HG03521 (cell line): ENCODE results near the gene C10orf62.

Source experiments
- ATAC-seq: cut with Tn5 transposase; IDR thresholded peaks from one replicate; pipeline ENCODE4 v1.9.1; 2021; ENCODE audit warnings: mild to moderate bottlenecking, moderate library complexity; ENCODE audit not compliant: unreplicated experiment

The C10orf62 gene

DNA sequence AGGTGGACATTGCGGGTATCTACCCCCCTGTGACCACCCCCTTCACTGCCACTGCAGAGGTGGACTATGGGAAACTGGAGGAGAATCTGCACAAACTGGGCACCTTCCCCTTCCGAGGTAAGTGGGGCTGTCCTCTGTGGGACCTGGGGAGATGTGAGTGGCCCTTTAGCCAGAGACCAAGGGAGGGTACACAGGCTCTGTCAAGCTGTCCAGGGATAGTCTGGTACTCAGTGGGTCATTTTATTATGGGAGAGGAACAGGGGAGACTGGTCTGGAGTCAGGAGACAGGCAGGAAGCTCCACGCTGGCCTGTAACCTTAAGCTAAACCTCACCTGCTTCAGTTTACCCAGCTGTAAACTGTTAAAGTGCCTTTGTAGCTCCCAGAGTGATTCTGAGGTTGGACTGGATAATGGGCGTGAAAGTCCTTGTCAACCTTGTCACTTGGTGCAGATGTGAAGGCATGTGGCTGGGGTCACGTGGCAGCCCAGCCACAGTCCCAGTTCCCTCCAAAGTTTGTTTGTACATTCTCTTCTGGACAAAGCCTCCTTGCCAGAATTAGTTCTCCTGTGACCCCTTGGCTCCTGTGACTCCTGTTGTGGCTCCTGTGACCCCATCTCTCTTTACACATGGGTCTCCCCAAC is 4.6 kb upstream of the C10orf62 start:
- ATAC-seq: no peak

DNA sequence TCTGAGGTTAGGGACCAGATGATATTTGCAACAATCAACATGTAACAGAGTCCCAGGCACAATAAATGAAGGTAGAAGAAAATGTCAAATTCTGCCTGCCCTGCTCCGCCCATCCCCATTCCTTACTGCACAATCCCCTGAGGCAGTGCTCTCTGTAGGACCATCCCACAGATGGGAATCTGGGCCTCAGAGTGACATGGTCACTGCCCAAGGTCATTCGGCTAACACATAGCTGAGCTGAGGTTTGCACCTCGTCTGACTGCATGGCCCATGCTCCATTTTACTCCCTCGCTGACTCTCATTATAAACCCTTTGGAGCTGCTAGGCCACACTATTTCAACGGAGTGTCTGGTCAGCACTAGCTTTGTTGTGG is 4.1 kb upstream of the C10orf62 start:
- ATAC-seq: no peak

DNA sequence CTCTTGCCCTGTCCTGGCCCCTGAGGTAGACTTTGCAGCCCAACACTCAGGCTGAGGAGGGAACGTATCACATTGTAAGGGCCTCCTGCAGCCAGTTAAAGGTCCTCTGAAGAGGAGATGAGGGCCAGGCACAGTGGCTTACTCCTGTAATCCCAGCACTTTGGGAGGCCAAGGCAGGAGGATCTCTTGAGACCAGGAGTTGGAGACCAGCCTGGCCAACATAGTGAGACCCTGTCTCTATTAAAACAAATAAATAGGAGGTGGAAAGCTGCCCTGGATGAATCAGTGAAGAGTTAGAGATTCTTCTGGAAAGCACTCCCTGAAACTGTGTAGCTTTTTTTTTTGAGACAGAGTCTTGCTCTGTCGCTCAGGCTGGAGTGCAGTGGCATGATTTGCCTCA is 2.3 kb upstream of the C10orf62 start:
- ATAC-seq: no peak

DNA sequence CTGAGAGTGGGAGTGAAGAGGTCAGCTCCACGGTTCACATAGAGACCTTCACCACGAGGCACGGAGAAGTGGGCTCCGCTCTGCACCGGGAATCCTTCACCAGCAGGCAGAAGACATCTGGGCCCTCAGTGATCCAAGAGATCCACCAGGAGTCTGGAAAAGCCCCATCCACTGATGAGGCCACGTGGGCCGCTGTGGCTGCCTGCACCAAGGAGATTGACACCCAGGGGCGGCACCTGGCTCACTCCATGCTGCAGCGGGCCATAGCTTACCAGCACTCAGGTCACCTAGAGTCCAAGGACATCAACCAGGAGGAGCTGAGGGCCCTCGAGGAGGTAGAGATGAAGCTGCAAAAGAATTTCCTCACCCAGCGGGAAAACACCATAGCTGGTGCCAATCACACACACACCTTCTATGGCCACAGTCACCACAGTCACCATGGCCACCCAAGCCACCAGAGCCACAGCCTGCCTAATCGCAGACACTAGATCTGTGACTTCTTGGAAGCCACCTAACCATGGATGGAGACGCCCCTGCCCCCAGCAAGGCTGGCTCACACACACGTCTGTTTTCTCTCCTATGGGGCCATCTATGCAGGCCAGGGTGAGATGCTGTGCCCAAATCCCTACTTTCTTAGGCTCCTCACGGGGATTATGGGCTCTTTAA is 694 bp downstream of the C10orf62 start:
- ATAC-seq: no peak

- ATAC-seq: no peak
Observed at GRCh38 chr10:97590748-97591495, 1.4 kb downstream of the C10orf62 start.

DNA sequence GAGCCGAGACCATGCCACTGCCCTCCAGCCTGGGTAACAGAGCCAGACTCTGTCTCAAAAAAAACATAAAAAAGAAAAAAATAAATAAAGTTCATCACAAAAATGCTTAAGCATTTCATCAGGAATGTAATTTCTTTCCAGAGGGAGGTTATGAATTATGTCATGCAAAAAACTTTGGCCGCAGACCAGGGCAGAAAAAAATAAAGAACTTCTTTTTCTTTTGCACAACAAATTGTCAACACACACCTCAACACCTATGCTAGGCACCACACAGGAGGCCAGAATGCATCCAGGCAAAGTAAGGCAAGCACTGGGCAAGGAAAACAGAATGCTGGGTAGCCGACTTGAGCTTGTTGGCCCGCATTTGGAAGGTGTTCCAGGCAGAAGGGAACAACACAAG is 3.9 kb downstream of the C10orf62 start:
- ATAC-seq: no peak

- ATAC-seq: no peak
Observed at GRCh38 chr10:97596101-97597082, 6.9 kb downstream of the C10orf62 start.

GRCh38 chr10:97597778-97598177 is 8.3 kb downstream of the C10orf62 start:
- ATAC-seq: no peak

DNA sequence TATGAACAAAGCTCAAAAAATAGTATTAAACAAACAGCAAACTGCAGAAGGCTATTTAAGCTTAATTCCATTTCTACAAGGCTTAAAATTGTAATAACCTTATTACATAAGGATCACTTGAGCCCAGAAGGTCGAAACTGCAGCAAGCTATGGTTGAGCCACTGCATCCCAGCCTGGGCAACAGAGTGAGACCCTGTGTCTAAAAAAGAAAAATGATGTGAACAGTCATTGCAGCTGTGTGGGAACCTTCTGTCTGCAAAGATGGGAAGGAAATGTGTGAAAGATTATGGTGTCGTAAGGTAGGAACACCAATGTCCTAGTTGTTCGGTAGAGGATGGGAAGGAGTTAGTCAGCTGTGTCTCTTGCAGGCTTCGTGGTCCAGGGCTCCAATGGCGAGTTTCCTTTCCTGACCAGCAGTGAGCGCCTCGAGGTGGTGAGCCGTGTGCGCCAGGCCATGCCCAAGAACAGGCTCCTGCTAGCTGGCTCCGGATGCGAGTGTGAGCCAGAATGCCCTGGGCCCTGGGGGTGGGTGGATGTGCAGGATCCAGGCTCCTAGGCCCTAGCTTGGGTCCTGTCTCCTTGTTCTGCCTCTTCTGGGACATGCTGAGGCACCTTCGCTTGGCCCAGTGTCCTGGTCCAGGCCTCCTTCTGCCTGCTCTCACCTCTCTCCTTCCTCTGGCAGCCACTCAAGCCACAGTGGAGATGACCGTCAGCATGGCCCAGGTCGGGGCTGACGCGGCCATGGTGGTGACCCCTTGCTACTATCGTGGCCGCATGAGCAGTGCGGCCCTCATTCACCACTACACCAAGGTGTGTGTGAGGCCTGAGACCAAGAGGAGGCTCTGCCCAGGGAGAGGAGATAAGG is 9.1 kb downstream of the C10orf62 start:
- no peak for ATAC-seq

GRCh38 chr10:97599272-97599619 is 9.7 kb downstream of the C10orf62 start:
- ATAC-seq: no peak

DNA sequence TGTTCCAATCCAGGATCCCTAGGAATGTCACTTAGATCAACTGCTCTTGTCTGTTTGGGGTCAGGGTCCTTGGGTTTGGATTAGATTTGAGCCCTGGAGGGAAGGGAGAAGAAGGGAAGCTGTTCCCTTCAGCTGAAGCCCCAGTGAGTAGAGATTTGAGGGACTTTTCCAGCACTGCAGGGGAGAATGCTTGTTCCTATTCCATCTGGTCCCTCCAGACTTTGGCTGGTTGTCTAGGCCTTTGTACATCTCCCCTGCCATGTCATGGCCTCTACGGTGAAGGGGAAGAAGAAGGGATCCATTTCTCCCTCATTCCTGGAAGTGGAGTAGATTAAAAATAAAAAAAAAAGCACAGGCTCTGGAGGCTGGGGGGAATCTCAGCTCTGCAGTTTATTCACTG is 11.1 kb downstream of the C10orf62 start:
- no peak for ATAC-seq

DNA sequence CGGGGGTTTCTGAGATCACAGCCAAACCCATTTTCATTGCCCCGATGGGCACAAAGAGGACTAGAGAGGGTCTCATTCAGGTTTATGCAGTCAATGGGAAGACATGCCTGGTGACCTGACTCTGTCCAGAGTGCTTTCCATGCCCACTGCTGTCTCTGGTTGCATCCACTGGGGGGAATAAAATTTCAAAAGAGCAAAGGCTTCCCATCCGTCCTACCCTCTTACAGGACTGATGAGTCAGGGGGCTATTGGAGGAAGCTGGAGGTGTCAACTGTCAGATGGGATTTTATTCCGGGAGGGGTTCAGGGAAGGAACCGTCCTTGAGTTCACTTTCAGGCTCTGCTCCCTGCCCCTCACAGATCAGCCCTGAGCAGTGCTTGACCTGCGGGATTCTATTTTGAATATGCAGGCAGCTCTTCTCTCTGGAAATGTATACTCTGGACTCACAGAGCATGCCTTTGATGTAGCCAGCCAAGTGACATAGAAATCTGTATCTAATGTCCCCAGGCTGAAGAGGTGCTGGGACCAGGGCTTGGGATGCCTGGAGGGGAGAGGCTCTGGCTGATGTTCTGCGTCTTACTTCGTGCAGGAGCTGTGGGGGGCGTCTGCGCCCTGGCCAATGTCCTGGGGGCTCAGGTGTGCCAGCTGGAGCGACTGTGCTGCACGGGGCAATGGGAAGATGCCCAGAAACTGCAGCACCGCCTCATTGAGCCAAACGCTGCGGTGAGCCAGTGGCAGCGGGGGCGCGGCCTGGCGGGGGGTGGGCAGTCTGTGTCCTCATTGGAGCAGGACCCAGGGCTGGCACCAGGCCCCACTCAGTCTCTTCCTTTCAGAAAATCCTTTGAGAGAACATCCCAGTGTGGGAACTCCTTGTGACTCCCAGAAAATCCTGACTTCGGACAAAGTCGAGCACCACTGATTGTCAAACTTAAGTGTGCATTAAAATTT is 12.0 kb downstream of the C10orf62 start:
- no peak for ATAC-seq

DNA sequence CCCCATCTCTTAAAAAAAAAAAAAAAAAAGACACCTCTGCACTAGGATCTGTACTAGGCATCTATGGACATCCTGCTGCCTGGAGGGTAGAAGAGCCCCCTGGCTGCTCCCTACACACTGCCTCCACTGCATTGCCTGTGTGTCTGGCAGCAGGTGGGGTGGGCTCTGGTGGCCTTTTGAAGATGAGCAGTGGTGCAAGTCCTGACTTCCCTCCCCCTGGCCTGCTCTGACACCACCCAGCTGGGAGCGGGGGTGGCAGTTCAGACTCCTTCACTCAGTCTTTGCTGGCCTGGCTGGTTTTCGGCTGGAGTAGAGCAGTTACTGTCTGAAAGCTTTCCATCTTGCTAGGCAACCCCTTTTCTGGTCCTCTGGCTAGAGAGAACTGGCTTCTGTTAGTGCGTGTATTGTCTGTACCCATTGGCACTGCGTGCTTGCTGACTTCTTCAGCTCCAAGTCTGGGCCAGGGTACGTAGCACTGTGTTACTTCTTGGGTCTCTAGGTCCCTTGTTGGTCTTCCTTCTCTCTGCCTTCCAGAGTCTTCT is 17.6 kb downstream of the C10orf62 start:
- ATAC-seq: no peak

DNA sequence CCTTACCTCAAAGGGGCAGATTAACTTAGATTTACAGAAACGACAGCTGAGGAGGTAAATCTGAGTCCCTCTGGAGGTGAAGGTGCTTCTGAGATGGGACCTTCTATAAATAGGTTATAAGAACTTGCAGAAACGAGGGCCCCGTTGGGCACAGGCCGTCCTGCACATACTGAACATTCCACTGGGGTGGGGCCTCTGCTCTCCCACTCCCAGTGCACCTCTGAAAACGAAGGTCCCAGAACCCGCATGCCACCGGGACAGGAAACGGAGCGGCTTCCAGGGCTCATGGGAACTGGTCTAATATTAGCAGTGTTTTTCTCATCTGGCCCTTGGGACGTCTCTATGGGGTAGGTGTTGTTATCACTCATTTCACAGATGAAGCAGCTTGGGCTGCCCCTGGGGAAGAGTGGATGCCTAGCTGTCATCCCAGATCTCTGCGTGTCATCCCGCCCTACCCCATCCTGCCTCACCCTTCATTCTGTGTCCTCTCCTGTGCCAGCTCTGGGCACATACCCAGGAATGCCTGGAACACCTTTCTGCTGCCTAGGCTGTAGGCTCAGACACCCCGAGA is 19.6 kb downstream of the C10orf62 start:
- ATAC-seq: no peak

GRCh38 chr10:97611473-97611872 is 22.0 kb downstream of the C10orf62 start:
- no peak for ATAC-seq

DNA sequence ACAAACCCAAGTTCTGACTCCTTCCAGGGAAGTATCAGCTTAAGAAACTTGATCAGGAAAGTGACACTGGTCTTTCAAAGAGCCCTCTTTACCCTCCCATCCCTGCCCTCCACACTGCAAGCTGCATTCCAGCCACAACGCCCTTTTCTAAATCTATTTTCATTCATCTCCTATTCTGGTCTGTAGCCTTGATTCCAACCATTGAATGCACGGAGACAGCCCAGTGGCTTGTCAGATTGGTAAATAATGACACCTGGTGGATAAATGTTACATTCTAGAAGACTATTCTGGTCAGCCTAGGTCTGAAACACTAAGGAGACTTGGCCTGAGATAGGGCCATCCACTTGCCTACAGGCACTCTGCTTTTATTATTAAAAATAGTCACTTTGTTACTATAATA is 22.9 kb downstream of the C10orf62 start:
- ATAC-seq: no peak

DNA sequence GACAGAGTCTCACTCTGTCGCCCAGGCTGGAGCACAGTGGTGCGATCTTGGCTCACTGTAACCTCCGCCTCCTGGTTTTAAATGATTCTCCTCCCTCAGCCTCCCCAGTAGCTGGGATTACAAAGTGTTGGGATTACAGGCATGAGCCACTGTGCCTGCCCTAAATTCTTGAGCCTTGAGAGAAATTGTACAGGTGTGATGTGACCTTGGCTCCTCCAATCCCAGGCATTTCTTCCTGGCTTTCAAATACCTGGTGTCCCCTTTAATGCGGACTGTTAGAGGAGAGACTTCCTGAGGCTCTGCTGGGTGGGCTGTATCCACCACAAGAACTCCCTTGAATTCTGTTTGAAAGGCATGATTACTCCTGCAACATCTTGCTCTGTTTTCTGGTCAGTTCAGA is 28.8 kb downstream of the C10orf62 start:
- no peak for ATAC-seq

GRCh38 chr10:97618733-97619132 is 29.2 kb downstream of the C10orf62 start:
- ATAC-seq: no peak
